ENCODE results near the gene HIP1. TPM values are rescaled to one million over a fixed set of nuclear protein-coding genes. Genes with fewer than 3 reads are reported as not detected.
"Not testable (repeated sequence)": the region's sequence is repeated elsewhere in the genome, so short reads cannot be mapped to it uniquely, and the experiment has no call there.

The HIP1 gene
- polyA plus RNA-seq, 4 donors = 33.0 to 40.3 (median 34.0) TPM

- no peak for DNase-seq (ENCODE audit: low read depth in 4 of 4, low spot score in 2 of 4)
Observed at GRCh38 chr7:75536491-75536890, 202.2 kb downstream of the HIP1 start.

- DNase-seq (ENCODE audit: low read depth in 4 of 4, low spot score in 2 of 4) = no peak
Observed at GRCh38 chr7:75534727-75535307, 203.9 kb downstream of the HIP1 start.

GRCh38 chr7:75533926-75534325 is 204.8 kb downstream of the HIP1 start:
- no peak for DNase-seq (ENCODE audit: low read depth in 4 of 4, low spot score in 2 of 4)

- DNase-seq (ENCODE audit: low read depth in 4 of 4, low spot score in 2 of 4) = no peak
Observed at GRCh38 chr7:75532639-75533038, 206.1 kb downstream of the HIP1 start.

- DNase-seq (ENCODE audit: low read depth in 4 of 4, low spot score in 2 of 4) = no peak
Observed at GRCh38 chr7:75531359-75531821, 207.4 kb downstream of the HIP1 start.

- DNase-seq (ENCODE audit: low read depth in 4 of 4, low spot score in 2 of 4) = peak in 1 of 4 donors; percentile 4
Observed at GRCh38 chr7:75527224-75527722, 211.5 kb downstream of the HIP1 start.

GRCh38 chr7:75521727-75522126 is 217.0 kb downstream of the HIP1 start:
- DNase-seq (ENCODE audit: low read depth in 4 of 4, low spot score in 2 of 4) = not testable (repeated sequence)

GRCh38 chr7:75518842-75519241 is 219.9 kb downstream of the HIP1 start:
- DNase-seq (ENCODE audit: low read depth in 4 of 4, low spot score in 2 of 4) = not testable (repeated sequence)

- DNase-seq (ENCODE audit: low read depth in 4 of 4, low spot score in 2 of 4) = not testable (repeated sequence)
Observed at GRCh38 chr7:75509033-75509432, 229.7 kb downstream of the HIP1 start.

- DNase-seq (ENCODE audit: low read depth in 4 of 4, low spot score in 2 of 4) = not testable (repeated sequence)
Observed at GRCh38 chr7:75492020-75492419, 246.7 kb downstream of the HIP1 start, which contains the start of gene SPDYE5. Gene SPDYE5 (plus strand): TSS chr7:75492320. CDS start chr7:75494048, 1,728 bp downstream.

- DNase-seq (ENCODE audit: low read depth in 4 of 4, low spot score in 2 of 4) = peak; percentile 67 to 85 (median 77)
Observed at GRCh38 chr7:75485979-75486643, 252.6 kb downstream of the HIP1 start, which contains the start of gene POM121C. Gene POM121C (minus strand): TSS chr7:75486299. CDS start chr7:75441496, 44,803 bp downstream.

GRCh38 chr7:75485355-75485978 is 253.3 kb downstream of the HIP1 start:
- DNase-seq (ENCODE audit: low read depth in 4 of 4, low spot score in 2 of 4) = not testable (repeated sequence)

Other genes starting within 250 kb of the HIP1 start
- gene SPDYE5, start 246.6 kb downstream of the HIP1 start, polyA plus RNA-seq (ENCODE audit: insufficient read length in 4 of 4) = 1 to 10 TPM in 2 of 4 donors, under 1 TPM in 2; 0.76 to 8.4 (median 3.2) TPM
- gene CCL26, start 33.3 kb upstream of the HIP1 start, polyA plus RNA-seq (ENCODE audit: insufficient read length in 4 of 4) = not detected
- gene CCL24, start 74.9 kb upstream of the HIP1 start, polyA plus RNA-seq (ENCODE audit: insufficient read length in 4 of 4) = 1 to 10 TPM in 1 of 4 donors, not detected in 3; 1.6 TPM
- gene RHBDD2, start 140.1 kb upstream of the HIP1 start, polyA plus RNA-seq (ENCODE audit: insufficient read length in 4 of 4) = 10 to 100 TPM; 60.6 to 73.9 (median 68.7) TPM
- 10 to 100 TPM; 55.3 to 75.3 (median 69.5) TPM for gene POR, start 176.2 kb upstream of the HIP1 start, polyA plus RNA-seq (ENCODE audit: insufficient read length in 4 of 4)

Measured in left renal cortex interstitium (tissue), 4 donors.